T follicular helper cell (primary cell): Measurements from ENCODE around the gene MNAT1.
A peak's percentile ranks its signal among the peaks of the same experiment; 100 is the strongest.

Experiments
- DNase-seq: peaks from one replicate; pipeline ENCODE4 v3.0.0-alpha.2; 2020; ENCODE audit warnings: low read depth

The MNAT1 gene

DNA sequence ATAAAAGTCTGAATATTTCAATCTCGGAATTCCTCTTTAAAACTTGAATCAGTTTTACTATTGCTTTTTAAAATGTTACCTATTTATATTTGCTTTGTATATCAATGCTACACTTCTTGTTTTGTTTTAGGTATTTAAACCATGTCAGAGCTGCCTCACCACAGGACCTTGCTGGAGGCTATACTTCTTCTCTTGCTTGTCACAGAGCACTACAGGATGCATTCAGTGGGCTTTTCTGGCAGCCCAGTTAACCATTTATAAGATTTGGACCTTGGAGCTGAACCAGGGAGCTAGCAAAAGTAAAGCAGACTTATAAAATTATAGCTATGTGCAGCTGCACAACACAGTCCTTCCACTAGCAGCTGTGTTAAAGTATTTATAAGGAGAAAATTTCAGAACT, 233.5 kb downstream of the MNAT1 start:
- no peak for DNase-seq

DNA sequence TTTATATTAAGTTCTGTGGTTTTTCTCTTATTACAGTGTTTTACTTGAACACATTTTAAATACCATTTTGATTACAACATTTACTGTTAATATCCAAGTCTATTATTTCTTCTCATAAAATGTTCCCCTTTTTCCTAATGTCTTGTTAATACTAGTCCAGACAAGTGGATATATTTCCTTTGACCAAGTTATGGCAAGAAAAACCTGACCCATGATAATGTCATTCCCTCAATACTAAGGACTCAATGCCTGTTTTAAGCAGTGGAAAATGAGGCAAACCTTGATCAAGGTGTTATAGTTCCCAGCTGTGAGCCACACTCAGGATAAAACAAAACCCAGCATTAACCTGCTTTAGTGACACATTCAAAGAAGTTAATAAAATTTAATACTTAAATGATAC, 234.1 kb downstream of the MNAT1 start:
- no peak for DNase-seq

- no peak for DNase-seq
These were observed 235.6 kb downstream of the MNAT1 start for GRCh38 chr14:60970146-60970545.

GRCh38 chr14:60971271-60971670, 236.7 kb downstream of the MNAT1 start:
- DNase-seq, result no peak

DNA sequence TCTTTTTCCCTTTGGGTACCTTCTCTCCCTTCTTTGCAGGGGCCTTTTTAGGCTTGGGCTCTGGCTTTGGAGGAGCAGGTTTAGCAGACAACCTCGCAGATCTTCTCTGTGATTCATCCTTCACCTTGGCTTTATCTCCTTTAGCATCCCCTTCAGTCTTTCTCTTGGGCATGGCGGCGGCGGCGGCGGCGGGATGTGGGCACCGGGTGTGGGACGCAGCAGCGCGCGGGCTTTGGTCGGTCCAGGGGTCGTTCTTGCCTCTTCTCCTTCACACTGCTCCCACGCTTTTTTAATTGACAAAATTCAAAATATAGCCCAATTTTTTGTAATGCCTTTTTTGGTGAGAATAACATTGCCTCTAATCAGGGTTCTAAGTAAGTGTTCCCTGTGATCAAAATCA, 237.7 kb downstream of the MNAT1 start:
- DNase-seq, result no peak

DNA sequence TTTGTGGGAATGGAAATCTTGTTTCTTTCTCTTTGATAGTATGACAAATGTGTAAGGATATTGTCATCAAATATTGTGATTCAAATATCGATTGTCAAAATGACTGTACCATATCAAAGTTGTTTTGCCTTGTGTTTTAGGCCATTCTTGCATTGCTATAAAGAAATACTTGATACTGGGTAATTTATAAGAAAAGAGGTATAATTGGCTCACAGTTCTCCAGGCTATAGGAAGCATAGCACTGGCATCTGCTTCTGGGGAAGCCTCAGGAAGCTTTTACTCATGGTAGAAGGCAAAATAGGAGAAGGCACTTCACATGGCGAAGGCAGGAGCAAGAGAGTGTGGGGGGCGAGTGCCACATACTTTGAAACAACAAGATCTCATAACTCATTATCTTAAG, 238.5 kb downstream of the MNAT1 start:
- DNase-seq, result no peak

DNA sequence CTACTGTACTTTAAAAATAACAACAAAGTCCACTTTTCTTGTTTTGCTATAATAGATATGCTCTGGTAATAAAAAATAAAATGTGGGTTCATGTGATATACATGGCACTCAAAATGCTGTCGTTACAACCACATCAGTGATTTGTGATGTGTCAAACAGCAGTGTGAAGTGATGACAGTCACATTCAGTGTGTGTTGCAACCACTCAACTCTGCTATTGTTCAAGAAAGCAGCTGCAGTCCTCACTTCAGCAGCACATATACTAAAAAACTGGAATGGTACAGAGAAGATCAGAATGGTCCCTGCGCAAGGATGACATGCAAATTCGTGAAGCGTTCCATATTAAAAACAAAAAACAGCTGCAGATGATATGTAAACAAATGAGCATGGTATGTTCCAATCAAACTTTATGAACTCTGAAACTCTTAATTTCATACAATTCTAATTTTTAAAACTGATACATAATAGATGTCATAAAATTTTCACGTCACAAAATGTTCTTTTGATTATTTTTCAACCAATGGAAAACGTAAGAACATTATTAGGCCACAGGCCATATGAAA, 239.6 kb downstream of the MNAT1 start:
- DNase-seq, result no peak

- DNase-seq, result no peak
These were observed 241.0 kb downstream of the MNAT1 start for GRCh38 chr14:60975551-60975950.

- DNase-seq, result no peak
These were observed 243.3 kb downstream of the MNAT1 start for GRCh38 chr14:60977847-60978246.

- DNase-seq, result peak; percentile 85
These were observed 246.5 kb downstream of the MNAT1 start, which contains the start of the genes SLC38A6 and TRMT5 for GRCh38 chr14:60980811-60981632. TSS of gene SLC38A6 (plus strand) at chr14:60981245. CDS start at chr14:60981278, 33 bp downstream. TSS of gene TRMT5 (minus strand) at chr14:60981079. CDS start at chr14:60980973, 106 bp downstream.

DNA sequence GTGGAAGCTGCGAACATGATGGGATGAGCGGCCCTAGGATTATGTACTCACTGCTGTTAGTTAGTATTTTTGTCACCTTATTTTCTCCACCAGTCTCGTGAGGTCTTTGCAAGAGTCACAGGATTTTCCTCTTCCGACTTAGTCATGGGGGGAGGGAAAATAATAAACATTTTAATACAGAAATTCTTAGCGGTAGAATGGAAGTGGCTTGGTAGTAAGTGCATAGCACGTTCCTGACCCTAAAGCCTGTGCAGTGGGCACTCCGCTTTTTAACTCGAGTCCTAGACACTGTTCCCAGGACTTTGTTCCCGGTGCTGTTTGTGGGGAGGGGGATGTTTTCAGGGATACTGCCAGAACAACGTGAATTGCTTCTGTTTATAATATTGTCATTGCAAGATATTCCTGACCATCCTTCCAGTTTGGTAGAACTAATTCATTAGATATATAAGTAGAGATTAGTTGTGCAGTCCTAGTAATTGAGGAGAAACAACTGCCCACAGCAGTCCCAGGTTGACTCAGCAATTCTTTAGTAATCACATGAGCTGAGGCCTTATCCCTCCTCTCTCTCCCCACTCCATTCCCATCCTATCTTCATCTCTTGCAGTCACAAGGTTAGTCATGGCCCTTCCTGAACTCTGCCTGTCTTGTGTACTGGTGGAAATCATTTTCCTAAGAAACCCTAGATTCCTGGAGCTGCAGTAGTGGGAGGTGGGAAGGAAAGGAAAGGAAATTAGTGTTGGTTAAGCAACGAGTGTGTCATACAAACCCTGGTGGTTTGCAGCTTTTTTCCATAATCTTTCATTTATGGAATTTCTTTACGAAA, 247.3 kb downstream of the MNAT1 start:
- no peak for DNase-seq

GRCh38 chr14:60984196-60984595, 249.6 kb downstream of the MNAT1 start:
- DNase-seq, result no peak

- no peak for DNase-seq
These were observed 251.9 kb downstream of the MNAT1 start for GRCh38 chr14:60986500-60986899.

GRCh38 chr14:60989599-60989998, 255.0 kb downstream of the MNAT1 start:
- DNase-seq, result no peak

DNA sequence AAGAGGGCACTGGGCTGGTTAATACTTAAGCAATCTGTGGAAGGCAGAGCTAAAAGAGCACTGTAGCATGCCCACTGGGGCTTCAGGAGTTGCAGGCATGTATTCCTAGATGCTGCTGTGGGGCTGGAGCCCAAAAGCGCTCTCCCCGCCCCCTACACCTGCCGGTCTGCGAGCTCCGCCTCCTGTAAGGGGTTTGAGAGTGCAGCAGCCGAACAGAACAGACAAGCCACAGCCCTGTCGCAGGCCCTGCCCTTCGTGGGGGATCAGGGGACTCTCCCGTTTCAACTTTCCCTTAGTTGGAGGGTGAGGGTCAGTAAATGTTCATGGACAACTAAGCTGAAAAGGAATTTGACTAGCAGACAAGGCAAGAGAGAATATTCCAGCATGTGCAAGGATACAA, 264.1 kb downstream of the MNAT1 start:
- DNase-seq, result no peak

DNA sequence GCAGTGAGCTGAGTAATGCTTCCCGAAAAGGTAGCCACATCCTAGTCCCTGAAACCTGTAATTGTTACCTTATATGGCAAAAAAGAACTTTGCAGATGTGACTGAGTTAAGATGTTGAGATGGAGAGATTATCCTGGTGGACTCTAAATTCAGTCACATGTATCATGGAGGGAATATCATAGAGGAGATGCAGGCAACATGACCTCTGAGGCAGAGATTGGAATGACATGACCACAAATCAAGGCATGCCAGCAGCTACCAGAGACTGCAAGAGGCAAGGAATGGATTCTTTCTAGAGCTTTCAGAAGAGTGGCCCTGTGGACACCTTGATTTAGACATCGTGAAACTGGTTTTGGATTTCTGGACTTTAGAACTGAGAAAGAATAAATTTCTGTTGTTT, 265.0 kb downstream of the MNAT1 start:
- DNase-seq, result no peak

GRCh38 chr14:61003571-61003970, 269.0 kb downstream of the MNAT1 start:
- no peak for DNase-seq

- no peak for DNase-seq
These were observed 285.0 kb downstream of the MNAT1 start for GRCh38 chr14:61019537-61019936.
